Panc1 (cell line): ENCODE data around the gene CCDC92B. TPM values are rescaled to one million over a fixed set of nuclear protein-coding genes. Genes with fewer than 3 reads are reported as not detected.

Experiments used
- ATAC-seq: fragments of 200-7000 bp; cut with Tn5 transposase; 2 replicates; pipeline ENCODE4 v1.9.1; 2020; ENCODE audit warnings: mild to moderate bottlenecking, moderate library complexity
- BruUV-seq: library from RNA; stranded (reverse); fragments of 400-500 nt; replicated peaks from 2 replicates; lab custom pipeline; 2021; lab: Mats Ljungman, UMichigan
- CTCF ChIA-PET: fragments of 300-600 bp; sonication (Branson Sonifier 250); formaldehyde crosslinking; loops from one replicate; lab custom pipeline; 2022; ENCODE audit warnings: antibody characterized with exemption; lab: Charles Lee
- POLR2A ChIA-PET: fragments of 300-600 bp; sonication (Branson Sonifier 250); formaldehyde crosslinking; loops from one replicate; lab custom pipeline; 2022; ENCODE audit warnings: antibody characterized with exemption; lab: Charles Lee
- DNase-seq: peaks from one replicate; pipeline ENCODE4 v3.0.0-alpha.2; 2010; ENCODE audit warnings: low read depth, low spot score
- H3K27ac ChIP-seq: 2 replicates; pipeline ENCODE4 v1.5.1; 2011; ENCODE audit warnings: mild to moderate bottlenecking, low read length, inconsistent platforms
- H3K27me3 ChIP-seq: fragments of 200-500 bp; sonication (Bioruptor generic); 2 replicates; pipeline ENCODE4 v1.6.0; 2014; ENCODE audit warnings: low read length, inconsistent platforms; ENCODE audit not compliant: control insufficient read depth, insufficient read depth
- H3K36me3 ChIP-seq: fragments of 200-500 bp; sonication (Bioruptor generic); 2 replicates; pipeline ENCODE4 v1.5.1; 2014; ENCODE audit warnings: inconsistent platforms, mild to moderate bottlenecking, low read length, moderate library complexity; ENCODE audit not compliant: control insufficient read depth, insufficient read depth
- H3K4me1 ChIP-seq: 2 replicates; pipeline ENCODE4 v1.5.1; 2011; ENCODE audit warnings: inconsistent platforms, mild to moderate bottlenecking, low read length, moderate library complexity; ENCODE audit not compliant: control insufficient read depth, insufficient read depth
- H3K4me3 ChIP-seq, 2 experiments: 2 replicates each; pipeline ENCODE4 v1.5.1; 2011 to 2012; ENCODE audit warnings: low read depth in 2 of 2, low read length in 2 of 2, mild to moderate bottlenecking in 2 of 2, inconsistent platforms in 1 of 2, moderate library complexity in 1 of 2
- H3K9me3 ChIP-seq: fragments of 200-500 bp; sonication (Bioruptor generic); 2 replicates; pipeline ENCODE4 v1.5.1; 2014; ENCODE audit warnings: low read depth, mild to moderate bottlenecking, inconsistent platforms, low read length, moderate library complexity; ENCODE audit not compliant: control insufficient read depth, insufficient read depth
- CTCF ChIP-seq: fragments of 450-650 bp; IDR thresholded peaks from 2 replicates; pipeline ENCODE4 v1.5.1; 2017; ENCODE audit warnings: mild to moderate bottlenecking
- POLR2AphosphoS5 ChIP-seq: IDR thresholded peaks from 2 replicates; pipeline ENCODE4 v1.6.1; 2012; ENCODE audit warnings: mild to moderate bottlenecking, low read depth, low read length, moderate library complexity
- SIN3A ChIP-seq: IDR thresholded peaks from 2 replicates; pipeline ENCODE4 v1.6.1; 2012; ENCODE audit warnings: low read depth, mild to moderate bottlenecking, low read length, moderate library complexity, borderline replicate concordance; ENCODE audit not compliant: insufficient read depth
- TCF7L2 ChIP-seq: IDR thresholded peaks from 2 replicates; pipeline ENCODE4 v1.6.1; 2011; ENCODE audit warnings: mild to moderate bottlenecking, low read depth, low read length, inconsistent platforms
- in situ Hi-C: cut with HindIII; loops from 2 replicates; pipeline ENCODE4 v1.10.0; 2016; ENCODE audit warnings: low sequenced_read_pairs, low pct_unique_long_range_greater_than_20kb
- intact Hi-C: fragments of 100-400 bp; cut with micrococcal nuclease; formaldehyde crosslinking; loops from one replicate; pipeline ENCODE4 v1.10.0; 2022; ENCODE audit not compliant: unreplicated experiment
- total RNA-seq: library from RNA; stranded (reverse); gene quantifications from one replicate; pipeline ENCODE4 v1.2.1, GENCODE V29; 2021; ENCODE audit not compliant: unreplicated experiment
- TF ChIP-seq, protein P1 (sequence below), 2 experiments: IDR thresholded peaks; 2 replicates each; pipeline ENCODE4 v1.6.1; 2011 to 2012; ENCODE audit warnings: low read depth in 2 of 2, control low read depth in 1 of 2, low read length in 1 of 2, mild to moderate bottlenecking in 1 of 2, moderate library complexity in 1 of 2; ENCODE audit not compliant: insufficient read depth in 1 of 2

Gene CCDC92B
- total RNA-seq, 1 experiment from 2014 or later = 0.51 TPM

GRCh38 chr17:2708585-2709182 lies 40.8 kb downstream of the CCDC92B start:
- ATAC-seq = no peak
- POLR2A ChIA-PET = no interaction called here
- no TSS peak for BruUV-seq
- H3K36me3 ChIP-seq = no peaks in the 10 kb centered on the region; the same call in 1 of the 2 replicates
- H3K27me3 ChIP-seq = no peaks in the 10 kb centered on the region
- no peak for DNase-seq
- H3K27ac ChIP-seq = peak overlapping the region; percentile 86
- TF ChIP-seq SIN3A = no peak
- TF ChIP-seq, protein P1, sequence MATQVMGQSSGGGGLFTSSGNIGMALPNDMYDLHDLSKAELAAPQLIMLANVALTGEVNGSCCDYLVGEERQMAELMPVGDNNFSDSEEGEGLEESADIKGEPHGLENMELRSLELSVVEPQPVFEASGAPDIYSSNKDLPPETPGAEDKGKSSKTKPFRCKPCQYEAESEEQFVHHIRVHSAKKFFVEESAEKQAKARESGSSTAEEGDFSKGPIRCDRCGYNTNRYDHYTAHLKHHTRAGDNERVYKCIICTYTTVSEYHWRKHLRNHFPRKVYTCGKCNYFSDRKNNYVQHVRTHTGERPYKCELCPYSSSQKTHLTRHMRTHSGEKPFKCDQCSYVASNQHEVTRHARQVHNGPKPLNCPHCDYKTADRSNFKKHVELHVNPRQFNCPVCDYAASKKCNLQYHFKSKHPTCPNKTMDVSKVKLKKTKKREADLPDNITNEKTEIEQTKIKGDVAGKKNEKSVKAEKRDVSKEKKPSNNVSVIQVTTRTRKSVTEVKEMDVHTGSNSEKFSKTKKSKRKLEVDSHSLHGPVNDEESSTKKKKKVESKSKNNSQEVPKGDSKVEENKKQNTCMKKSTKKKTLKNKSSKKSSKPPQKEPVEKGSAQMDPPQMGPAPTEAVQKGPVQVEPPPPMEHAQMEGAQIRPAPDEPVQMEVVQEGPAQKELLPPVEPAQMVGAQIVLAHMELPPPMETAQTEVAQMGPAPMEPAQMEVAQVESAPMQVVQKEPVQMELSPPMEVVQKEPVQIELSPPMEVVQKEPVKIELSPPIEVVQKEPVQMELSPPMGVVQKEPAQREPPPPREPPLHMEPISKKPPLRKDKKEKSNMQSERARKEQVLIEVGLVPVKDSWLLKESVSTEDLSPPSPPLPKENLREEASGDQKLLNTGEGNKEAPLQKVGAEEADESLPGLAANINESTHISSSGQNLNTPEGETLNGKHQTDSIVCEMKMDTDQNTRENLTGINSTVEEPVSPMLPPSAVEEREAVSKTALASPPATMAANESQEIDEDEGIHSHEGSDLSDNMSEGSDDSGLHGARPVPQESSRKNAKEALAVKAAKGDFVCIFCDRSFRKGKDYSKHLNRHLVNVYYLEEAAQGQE (IDR thresholded peaks at IDR 0.05; ENCODE audit: insufficient read depth in 1 of 2, low read depth in 2 of 2, low read length in 1 of 2) = no peak
- TF ChIP-seq TCF7L2 = no peak
- no peak for TF ChIP-seq POLR2AphosphoS5
- TF ChIP-seq CTCF = no peak
- in situ Hi-C loops = no loop called here
- H3K9me3 ChIP-seq = no peaks in the 10 kb centered on the region
- peak overlapping the region; percentile 73 to 82 for H3K4me3 ChIP-seq
- CTCF ChIA-PET = no interaction called here
- intact Hi-C loops = no loop called here
- H3K4me1 ChIP-seq = peaks cover 24% of the 10 kb centered on the region

DNA sequence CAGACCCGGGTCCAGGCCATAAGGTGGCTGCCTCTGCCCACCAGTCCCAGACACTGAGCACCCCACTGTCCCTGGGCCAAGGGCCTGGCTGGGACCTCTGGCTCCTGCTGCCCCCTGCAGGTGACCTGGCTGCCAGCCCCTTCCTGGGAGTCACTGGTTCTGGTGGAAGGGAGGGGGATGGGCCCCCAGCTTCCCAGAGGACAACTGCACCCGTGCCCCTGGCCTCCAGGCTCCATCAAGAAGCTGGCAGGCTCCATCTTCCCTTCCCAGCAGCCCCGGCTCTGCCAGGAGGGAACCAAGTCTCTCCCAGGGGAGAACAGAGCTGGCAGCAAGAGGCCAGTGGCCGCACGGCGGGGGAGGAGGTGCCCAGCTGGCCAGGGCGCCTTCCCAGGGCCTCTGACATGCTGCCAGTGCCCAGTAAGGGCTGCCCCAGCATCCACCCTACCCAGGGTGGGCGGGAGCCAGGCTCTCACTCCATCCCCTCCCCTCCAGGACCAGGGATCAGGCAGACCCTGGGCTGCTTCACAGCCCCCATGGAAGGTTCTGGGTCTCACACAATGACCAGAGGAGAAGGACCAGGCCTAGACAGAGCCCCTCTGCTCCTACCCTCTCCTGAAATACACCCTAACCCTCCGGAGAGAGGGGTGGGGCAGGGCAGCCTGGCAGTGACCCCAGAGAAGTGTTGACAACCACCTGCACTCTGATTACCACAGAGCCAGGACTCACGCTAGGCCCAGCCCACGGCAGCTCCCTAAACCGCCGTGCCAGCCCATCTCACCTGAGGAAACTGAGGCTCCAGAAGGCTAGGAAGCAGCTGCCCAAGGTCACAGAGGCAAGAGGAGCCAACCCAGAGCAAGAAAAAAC lies 41.5 kb downstream of the CCDC92B start:
- TF ChIP-seq TCF7L2 (no peak), CTCF (no peak; the same call in 1 of the 2 replicates), POLR2AphosphoS5 (no peak), SIN3A (no peak)
- TF ChIP-seq, protein P1 (IDR thresholded peaks at IDR 0.05; ENCODE audit: insufficient read depth in 1 of 2, low read depth in 2 of 2, low read length in 1 of 2) = no peak
- ChIA-PET POLR2A (no interaction called here), CTCF (no interaction called here)
- no peak for DNase-seq
- ATAC-seq = no peak
- intact Hi-C loops = no loop called here
- Histone ChIP-seq H3K4me3 (no peak overlapping the region), H3K36me3 (no peaks in the 10 kb centered on the region; the same call in 1 of the 2 replicates), H3K9me3 (no peaks in the 10 kb centered on the region), H3K27me3 (no peaks in the 10 kb centered on the region), H3K27ac (peak overlapping the region; percentile 44), H3K4me1 (peaks cover 24% of the 10 kb centered on the region)
- BruUV-seq = no TSS peak
- in situ Hi-C loops = no loop called here
